Caco-2 (cell line): ENCODE data around the gene IGLL5. TPM values are rescaled to one million over a fixed set of nuclear protein-coding genes. Genes with fewer than 3 reads are reported as not detected.

Experiments
- BruUV-seq: library from RNA; stranded (reverse); fragments of 400-500 nt; replicated peaks from 2 replicates; lab custom pipeline; 2021; lab: Mats Ljungman, UMichigan
- CTCF ChIA-PET: fragments of 300-600 bp; sonication (Branson Sonifier 250); formaldehyde crosslinking; loops from one replicate; lab custom pipeline; 2022; ENCODE audit warnings: antibody characterized with exemption; lab: Charles Lee
- POLR2A ChIA-PET: fragments of 300-600 bp; sonication (Branson Sonifier 250); formaldehyde crosslinking; loops from one replicate; lab custom pipeline; 2022; ENCODE audit warnings: antibody characterized with exemption; lab: Charles Lee
- DNase-seq, 2 experiments: peaks; one replicate each; pipeline versions ENCODE4 v3.0.0 to v3.0.0-alpha.2; 2020 to 2022
- H3K27me3 ChIP-seq: replicated peaks from 2 replicates; pipeline ENCODE4 v1.6.0; 2011; ENCODE audit warnings: low read length; ENCODE audit not compliant: control insufficient read depth, insufficient read depth
- H3K36me3 ChIP-seq: 2 replicates; pipeline ENCODE4 v1.5.1; 2011; ENCODE audit warnings: low read length; ENCODE audit not compliant: control insufficient read depth, insufficient read depth
- H3K4me1 ChIP-seq: fragments of 250-450 bp; sonication (Bioruptor Pico); 2 replicates; pipeline ENCODE4 v1.5.1; 2020; ENCODE audit warnings: mild to moderate bottlenecking
- H3K4me3 ChIP-seq: 2 replicates; pipeline ENCODE4 v1.5.1; 2011; ENCODE audit warnings: low read depth, mild to moderate bottlenecking, control low read depth, low read length
- H3K9me3 ChIP-seq: fragments of 250-450 bp; sonication (Bioruptor Pico); 2 replicates; pipeline ENCODE4 v1.5.1; 2020; ENCODE audit warnings: mild to moderate bottlenecking, moderate library complexity
- H3K27ac Mint-ChIP-seq: one replicate; pipeline ENCODE4 v1.8.0; 2022; ENCODE audit warnings: mixed read lengths; ENCODE audit not compliant: unreplicated experiment
- H3K27me3 Mint-ChIP-seq: one replicate; pipeline ENCODE4 v1.8.0; 2022; ENCODE audit warnings: mixed read lengths; ENCODE audit not compliant: insufficient read depth, unreplicated experiment
- H3K36me3 Mint-ChIP-seq: one replicate; pipeline ENCODE4 v1.8.0; 2022; ENCODE audit warnings: mild to moderate bottlenecking, mixed read lengths; ENCODE audit not compliant: insufficient read depth, unreplicated experiment
- H3K4me1 Mint-ChIP-seq: one replicate; pipeline ENCODE4 v1.8.0; 2022; ENCODE audit warnings: low read depth, mixed read lengths; ENCODE audit not compliant: unreplicated experiment
- H3K4me3 Mint-ChIP-seq: one replicate; pipeline ENCODE4 v1.8.0; 2022; ENCODE audit warnings: mild to moderate bottlenecking, moderate library complexity, mixed read lengths; ENCODE audit not compliant: unreplicated experiment
- H3K9me3 Mint-ChIP-seq: one replicate; pipeline ENCODE4 v1.8.0; 2022; ENCODE audit warnings: mixed read lengths; ENCODE audit not compliant: unreplicated experiment
- CTCF ChIP-seq, 2 experiments: fragments of 200-600 bp in 1 of 2; IDR thresholded peaks; 1 replicate in 1 of 2; 2 replicates in 1 of 2; pipeline versions ENCODE4 v1.5.1 to v1.8.0; 2011 to 2022; ENCODE audit warnings: antibody characterized with exemption in 1 of 2, control low read depth in 1 of 2, inconsistent platforms in 1 of 2, low read depth in 1 of 2, low read length in 1 of 2, mild to moderate bottlenecking in 1 of 2, moderate library complexity in 1 of 2; ENCODE audit not compliant: insufficient read depth in 1 of 2, severe bottlenecking in 1 of 2, unreplicated experiment in 1 of 2
- intact Hi-C: fragments of 100-400 bp; cut with micrococcal nuclease; formaldehyde crosslinking; loops from one replicate; pipeline ENCODE4 v1.10.0; 2022; ENCODE audit not compliant: unreplicated experiment
- total RNA-seq: library from RNA; stranded (reverse); gene quantifications from 2 replicates; pipeline ENCODE4 v1.2.3, GENCODE V29; 2022

IGLL5 gene
- total RNA-seq, 1 experiment from 2014 or later: not detected

GRCh38 chr22:22910272-22911240 is 22.9 kb downstream of the IGLL5 start:
- H3K9me3 ChIP-seq: no peaks in the 10 kb centered on the region
- H3K4me1 ChIP-seq: no peaks in the 10 kb centered on the region
- H3K4me3 ChIP-seq: no peak overlapping the region
- H3K27me3 ChIP-seq: no peaks in the 10 kb centered on the region; the same call in 1 of the 2 replicates
- no peaks in the 10 kb centered on the region for H3K9me3 Mint-ChIP-seq
- TF ChIP-seq CTCF (IDR thresholded peaks at IDR 0.05; ENCODE audit: insufficient read depth in 1 of 2, low read depth in 1 of 2, low read length in 1 of 2, severe bottlenecking in 1 of 2, unreplicated experiment in 1 of 2): no peak
- H3K36me3 ChIP-seq: no peaks in the 10 kb centered on the region
- ChIA-PET POLR2A (no interaction called here), CTCF (no interaction called here)
- H3K27ac Mint-ChIP-seq: no peak overlapping the region
- no peak overlapping the region for H3K4me3 Mint-ChIP-seq
- peaks cover 9% of the 10 kb centered on the region for H3K27me3 Mint-ChIP-seq
- no peak for DNase-seq
- H3K36me3 Mint-ChIP-seq: no peaks in the 10 kb centered on the region
- intact Hi-C loops: no loop called here
- H3K4me1 Mint-ChIP-seq: no peaks in the 10 kb centered on the region
- no TSS peak for BruUV-seq

GRCh38 chr22:22911327-22912134 is 23.9 kb downstream of the IGLL5 start:
- DNase-seq: no peak
- no peak for TF ChIP-seq CTCF (IDR thresholded peaks at IDR 0.05; ENCODE audit: insufficient read depth in 1 of 2, low read depth in 1 of 2, low read length in 1 of 2, severe bottlenecking in 1 of 2, unreplicated experiment in 1 of 2)
- Mint-ChIP-seq H3K4me1 (no peaks in the 10 kb centered on the region), H3K27ac (no peak overlapping the region), H3K27me3 (peaks cover 9% of the 10 kb centered on the region), H3K4me3 (no peak overlapping the region), H3K36me3 (no peaks in the 10 kb centered on the region), H3K9me3 (no peaks in the 10 kb centered on the region)
- Histone ChIP-seq H3K36me3 (no peaks in the 10 kb centered on the region), H3K4me1 (no peaks in the 10 kb centered on the region), H3K9me3 (no peaks in the 10 kb centered on the region), H3K4me3 (no peak overlapping the region), H3K27me3 (no peaks in the 10 kb centered on the region; the same call in 1 of the 2 replicates)
- no TSS peak for BruUV-seq
- POLR2A ChIA-PET: no interaction called here
- CTCF ChIA-PET: no interaction called here
- intact Hi-C loops: no loop called here
